Adrenal gland (tissue), 12 donors: ENCODE data around the gene GRN. TPM values are rescaled to one million over a fixed set of nuclear protein-coding genes. Genes with fewer than 3 reads are reported as not detected.

Experiments
- DNase-seq, 7 donors: peaks; one replicate each; pipeline ENCODE4 v3.0.0-alpha.2; 2019 to 2020
- H3K27ac ChIP-seq, 5 donors: fragments of 200-600 bp; sonication (generic) in 4 of 5; 1 replicate in 3 of 5; 2 replicates in 2 of 5; pipeline versions ENCODE4 v1.5.1 to v1.8.0; 2016 to 2020; ENCODE audit warnings: mild to moderate bottlenecking in 1 of 5
- H3K27me3 ChIP-seq: fragments of 200-600 bp; 2 replicates; pipeline ENCODE4 v1.8.0; 2021
- H3K36me3 ChIP-seq, 2 donors: fragments of 200-600 bp; replicated peaks in 1 of 2; 1 replicate in 1 of 2; 2 replicates in 1 of 2; pipeline versions ENCODE4 v1.5.1 to v1.8.0; 2018 to 2022
- H3K4me1 ChIP-seq, 2 donors: fragments of 200-600 bp; replicated peaks in 1 of 2; 1 replicate in 1 of 2; 2 replicates in 1 of 2; pipeline versions ENCODE4 v1.5.1 to v1.8.0; 2018 to 2021
- H3K4me3 ChIP-seq, 4 donors: fragments of 200-600 bp; sonication (generic) in 3 of 4; one replicate each; pipeline ENCODE4 v1.5.1; 2016 to 2018
- H3K9me3 ChIP-seq, 3 donors: fragments of 200-600 bp; sonication (generic) in 1 of 3; replicated peaks in 1 of 3; 1 replicate in 2 of 3; 2 replicates in 1 of 3; pipeline versions ENCODE4 v1.5.1 to v1.8.0; 2016 to 2021
- POLR2A ChIP-seq, 2 donors: fragments of 450-650 bp; IDR thresholded peaks; one replicate each; pipeline ENCODE4 v1.6.1; 2017; ENCODE audit warnings: antibody characterized with exemption in 2 of 2, mild to moderate bottlenecking in 2 of 2, moderate library complexity in 1 of 2
- WGBS, 4 donors: extraction: QIAGEN DNeasy Blood & Tissue Kit in 2 of 4; methylation state at CpG; one replicate each; pipeline versions ENCODE4 v1.1.5 to v1.1.7; 2013 to 2017; 5-methylcytosine and 5-hydroxymethylcytosine counted together
- intact Hi-C, 2 donors: fragments of 100-400 bp; cut with DNase I; formaldehyde crosslinking; loops; one replicate each; pipeline versions ENCODE4 v1.14.1 to v1.15.0; 2022 to 2023
- polyA plus RNA-seq, 3 donors: library from polyadenylated mRNA; stranded (reverse); fragments of 200-250 nt in 2 of 3; fragments of 350-450 nt in 1 of 3; fragmentation: Illumina TruSeq in 1 of 3; extraction: RNeasy Lipid Tissue Mini Kit (QIAGEN cat#74804) in 1 of 3; gene quantifications; one replicate each; pipeline ENCODE4 v1.2.3, GENCODE V29; 2013 to 2014
- total RNA-seq, 9 donors: library from RNA; depleted of rRNA in 4 of 9; stranded (reverse); fragments of >200 nt in 4 of 9; fragments of 120-200 nt in 1 of 9; fragmentation: NEBNext Ultra II Directional in 1 of 9; extraction: Animal tissue kit (Norgen Biotek cat#: 25700) in 1 of 9; gene quantifications; one replicate each; pipeline versions ENCODE4 v1.1.0 to v1.2.4, GENCODE V29; 2013 to 2023
- TF ChIP-seq, protein P1 (sequence below), 6 experiments: fragments of 450-650 bp in 4 of 6; fragments of 200-600 bp in 2 of 6; sonication (generic) in 1 of 6; IDR thresholded peaks; 1 replicate in 5 of 6; 2 replicates in 1 of 6; pipeline versions ENCODE4 v1.5.1 to v1.8.0; 2016 to 2021; ENCODE audit warnings: antibody characterized with exemption in 6 of 6, mild to moderate bottlenecking in 2 of 6, moderate library complexity in 1 of 6
- donor health status: healthy with polysubstance abuse.
- donor health status: Bipolar disorder and iron deficiency.
- donor health status: DM: yes; HTN: yes; CAD: no.
- donor health status: DM: no; HTN: no; CAD: no.
- donor health status: DM: no; HTN: no; CAD: no.
- donor health status: DM: yes; HTN: yes; CAD: no.

Gene GRN
- total and polyA plus RNA-seq, 12 donors: 79.0 to 721 (median 320) TPM

DNA sequence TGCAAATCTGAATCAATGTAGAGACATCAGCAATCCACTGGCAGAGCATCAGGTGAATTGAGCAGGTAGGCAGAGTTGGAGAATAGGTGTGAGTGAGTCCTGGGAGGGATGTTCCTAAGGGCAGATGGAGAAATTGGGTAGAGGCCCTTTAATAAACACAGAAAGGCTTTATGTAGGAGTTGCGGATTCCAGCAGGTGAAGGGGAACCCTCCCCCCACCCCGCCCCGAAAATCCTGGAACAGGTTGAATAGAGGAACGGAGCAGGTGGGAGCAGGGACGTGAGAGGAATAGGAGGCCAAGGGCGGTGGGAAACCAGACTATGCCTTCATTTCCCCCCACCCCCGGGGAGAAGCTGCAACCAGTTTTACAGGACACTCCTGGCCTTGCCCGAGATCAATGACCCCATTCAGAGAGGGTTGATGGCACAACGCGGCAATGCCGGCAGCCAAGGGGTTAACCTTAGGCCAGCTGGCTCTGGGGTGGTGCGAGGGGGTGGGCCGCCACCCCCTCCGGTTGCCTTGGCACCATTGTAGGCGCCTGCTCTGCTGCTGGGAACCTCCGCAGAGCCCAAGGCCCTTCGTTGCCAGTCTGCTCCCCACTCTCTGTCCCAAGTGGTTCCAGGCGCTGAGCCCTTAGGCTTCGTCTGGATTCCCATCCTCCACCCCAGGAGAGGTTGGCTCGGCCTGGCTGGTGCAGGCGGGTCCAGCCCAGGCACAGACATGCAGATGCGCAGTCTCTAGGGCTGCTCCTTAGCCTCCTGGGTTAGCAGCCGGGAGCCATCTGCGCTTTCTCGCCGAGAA, 37.5 kb upstream of the GRN start:
- intact Hi-C loops: no loop called here
- Histone ChIP-seq H3K27ac (peak overlapping the region in 3 of 5 donors; percentile 59 to 81 (median 73)), H3K9me3 (no peaks in the 10 kb centered on the region), H3K4me1 (peaks cover 13 to 19% of the 10 kb centered on the region in 2 donors), H3K27me3 (no peaks in the 10 kb centered on the region), H3K36me3 (no peaks in the 10 kb centered on the region), H3K4me3 (peak overlapping the region in 2 of 4 donors; percentile 8 to 46)
- 2 to 9% (median 4%) methylated on average over 16 to 26 of the region's 26 CpGs for WGBS, 4 donors
- TF ChIP-seq POLR2A (IDR thresholded peaks at IDR 0.05): peak; percentile 16 to 67
- TF ChIP-seq, protein P1, sequence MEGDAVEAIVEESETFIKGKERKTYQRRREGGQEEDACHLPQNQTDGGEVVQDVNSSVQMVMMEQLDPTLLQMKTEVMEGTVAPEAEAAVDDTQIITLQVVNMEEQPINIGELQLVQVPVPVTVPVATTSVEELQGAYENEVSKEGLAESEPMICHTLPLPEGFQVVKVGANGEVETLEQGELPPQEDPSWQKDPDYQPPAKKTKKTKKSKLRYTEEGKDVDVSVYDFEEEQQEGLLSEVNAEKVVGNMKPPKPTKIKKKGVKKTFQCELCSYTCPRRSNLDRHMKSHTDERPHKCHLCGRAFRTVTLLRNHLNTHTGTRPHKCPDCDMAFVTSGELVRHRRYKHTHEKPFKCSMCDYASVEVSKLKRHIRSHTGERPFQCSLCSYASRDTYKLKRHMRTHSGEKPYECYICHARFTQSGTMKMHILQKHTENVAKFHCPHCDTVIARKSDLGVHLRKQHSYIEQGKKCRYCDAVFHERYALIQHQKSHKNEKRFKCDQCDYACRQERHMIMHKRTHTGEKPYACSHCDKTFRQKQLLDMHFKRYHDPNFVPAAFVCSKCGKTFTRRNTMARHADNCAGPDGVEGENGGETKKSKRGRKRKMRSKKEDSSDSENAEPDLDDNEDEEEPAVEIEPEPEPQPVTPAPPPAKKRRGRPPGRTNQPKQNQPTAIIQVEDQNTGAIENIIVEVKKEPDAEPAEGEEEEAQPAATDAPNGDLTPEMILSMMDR (IDR thresholded peaks at IDR 0.05): no peak
- peak; percentile 73 to 90 (median 84) for DNase-seq

GRCh38 chr17:44308320-44308818, 36.7 kb upstream of the GRN start, which contains the start of gene RUNDC3A:
RUNDC3A (plus strand) TSS chr17:44308601; CDS start chr17:44308833, 232 bp downstream.
- peaks cover 13 to 19% of the 10 kb centered on the region in 2 donors for H3K4me1 ChIP-seq
- TF ChIP-seq POLR2A (IDR thresholded peaks at IDR 0.05): no peak
- TF ChIP-seq, protein P1 (IDR thresholded peaks at IDR 0.05): no peak
- peak within 1 kb of the TSS in 3 of 5 donors; percentile 59 to 81 (median 73) for H3K27ac ChIP-seq
- H3K9me3 ChIP-seq: no peaks in the 10 kb centered on the region
- peak; percentile 89 to 95 (median 91) for DNase-seq
- no peaks in the 10 kb centered on the region for H3K27me3 ChIP-seq
- no peaks in the 10 kb centered on the region for H3K36me3 ChIP-seq
- intact Hi-C loops: no loop called here
- WGBS, 4 donors: 0 to 1% (median 1%) methylated on average over 6 to 39 of the region's 39 CpGs
- H3K4me3 ChIP-seq: peak within 1 kb of the TSS in 2 of 4 donors; percentile 8 to 46

DNA sequence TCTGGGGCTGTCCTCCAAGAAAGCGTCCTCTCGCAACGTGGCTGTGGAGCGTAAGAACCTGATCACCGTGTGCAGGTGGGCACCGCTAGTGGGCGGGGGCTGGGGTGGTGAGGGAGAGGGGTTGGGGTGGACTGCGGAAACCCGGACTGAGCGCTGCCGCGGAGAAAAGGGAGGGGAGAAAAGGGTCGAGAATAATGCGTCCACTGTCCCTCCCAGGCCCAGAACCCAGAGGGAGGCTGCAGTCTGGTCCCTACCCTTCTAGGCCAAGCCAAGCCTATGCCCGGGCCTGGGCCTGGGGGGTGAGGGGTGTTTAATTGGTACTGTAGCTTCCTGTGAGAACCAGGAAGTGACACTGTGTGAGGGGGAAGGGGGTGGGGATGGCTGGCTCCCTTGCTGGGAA, 36.2 kb upstream of the GRN start:
- Histone ChIP-seq H3K27me3 (no peaks in the 10 kb centered on the region), H3K36me3 (no peaks in the 10 kb centered on the region), H3K4me3 (peak overlapping the region in 1 of 4 donors; percentile 46), H3K9me3 (no peaks in the 10 kb centered on the region), H3K4me1 (peaks cover 13 to 19% of the 10 kb centered on the region in 2 donors), H3K27ac (peak overlapping the region in 1 of 5 donors; percentile 81)
- intact Hi-C loops: no loop called here
- 3 to 4% (median 4%) methylated on average over 11 to 15 of the region's 15 CpGs for WGBS, 4 donors
- TF ChIP-seq, protein P1 (IDR thresholded peaks at IDR 0.05): no peak
- peak in 1 of 7 donors; percentile 59 for DNase-seq

DNA sequence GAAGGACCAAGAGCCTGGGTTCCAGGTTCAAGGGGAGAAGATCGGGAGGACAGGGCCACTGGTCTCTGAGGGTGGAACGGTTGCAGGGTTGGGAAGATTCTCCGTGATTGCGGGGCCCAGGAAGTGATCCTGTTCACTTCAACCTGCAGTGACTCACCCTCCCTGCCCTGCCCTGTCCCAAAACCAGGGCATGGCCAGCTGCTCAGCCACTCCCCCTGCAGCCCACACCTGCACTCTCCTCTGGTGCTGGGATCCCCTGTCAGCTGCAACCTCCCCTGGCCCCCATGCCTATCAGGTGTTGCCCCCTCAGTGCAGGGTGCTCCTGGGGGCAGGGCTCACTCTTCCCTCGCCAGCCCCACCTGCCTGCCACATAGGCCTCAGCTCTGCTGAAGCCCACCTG, 35.6 kb upstream of the GRN start:
- WGBS, 4 donors: 43 to 78% (median 67%) methylated on average over 4 to 5 of the region's 5 CpGs
- intact Hi-C loops: no loop called here
- DNase-seq: no peak
- Histone ChIP-seq H3K36me3 (no peaks in the 10 kb centered on the region), H3K9me3 (no peaks in the 10 kb centered on the region), H3K4me1 (peaks cover 13 to 19% of the 10 kb centered on the region in 2 donors), H3K4me3 (no peak overlapping the region), H3K27ac (peak overlapping the region in 1 of 5 donors; percentile 81), H3K27me3 (no peaks in the 10 kb centered on the region)
- TF ChIP-seq POLR2A (IDR thresholded peaks at IDR 0.05): no peak
- TF ChIP-seq, protein P1 (IDR thresholded peaks at IDR 0.05): no peak
